GM12878 (cell line): Measurements from ENCODE around the gene ZBTB7B. TPM values are rescaled to one million over a fixed set of nuclear protein-coding genes. Genes with fewer than 3 reads are reported as not detected.

Experiments
- ASH2L ChIP-seq: fragments of 300-600, 200-600 bp; sonication (generic); IDR thresholded peaks from 2 replicates; pipeline ENCODE4 v1.6.1; 2017; ENCODE audit warnings: low read depth, mild to moderate bottlenecking, borderline replicate concordance
- BACH1 ChIP-seq: fragments of 450-650 bp; IDR thresholded peaks from 2 replicates; pipeline ENCODE4 v1.6.1; 2017; ENCODE audit warnings: mild to moderate bottlenecking, borderline replicate concordance
- CBFB ChIP-seq: IDR thresholded peaks from 2 replicates; pipeline ENCODE4 v1.6.1; 2016; ENCODE audit warnings: antibody characterized with exemption, low read depth
- CHD2 ChIP-seq: IDR thresholded peaks from 2 replicates; pipeline ENCODE4 v1.6.1; 2011; ENCODE audit warnings: low read depth, low read length, improper control_type of control experiment, borderline replicate concordance
- DPF2 ChIP-seq: fragments of 450-650 bp; IDR thresholded peaks from 2 replicates; pipeline ENCODE4 v1.6.1; 2017; ENCODE audit warnings: mild to moderate bottlenecking
- EED ChIP-seq: sonication (generic); IDR thresholded peaks from 2 replicates; pipeline ENCODE4 v1.6.1; 2016; ENCODE audit warnings: antibody characterized with exemption, low read depth
- FOS ChIP-seq: IDR thresholded peaks from 3 replicates; pipeline ENCODE4 v1.6.1; 2011; ENCODE audit warnings: borderline replicate concordance; ENCODE audit not compliant: insufficient read length; ENCODE audit errors: extremely low read depth
- HCFC1 ChIP-seq: fragments of 150-350 bp; IDR thresholded peaks from 2 replicates; pipeline ENCODE4 v1.6.1; 2014; ENCODE audit warnings: low read length
- IKZF2 ChIP-seq, 2 experiments: fragments of 450-650 bp; IDR thresholded peaks; 2 replicates each; pipeline ENCODE4 v1.6.1; 2017; ENCODE audit warnings: mild to moderate bottlenecking in 2 of 2, moderate library complexity in 2 of 2
- JUNB ChIP-seq: IDR thresholded peaks from 2 replicates; pipeline ENCODE4 v1.6.1; 2016; ENCODE audit warnings: antibody characterized with exemption, mild to moderate bottlenecking
- MYC ChIP-seq: IDR thresholded peaks from 2 replicates; pipeline ENCODE4 v1.6.1; 2011; ENCODE audit warnings: mild to moderate bottlenecking, low read length, moderate library complexity, inconsistent platforms; ENCODE audit not compliant: insufficient read depth, insufficient replicate concordance, insufficient read length, severe bottlenecking
- NBN ChIP-seq: fragments of 450-650 bp; IDR thresholded peaks from 2 replicates; pipeline ENCODE4 v1.6.1; 2016
- PAX8 ChIP-seq: fragments of 450-650 bp; IDR thresholded peaks from 2 replicates; pipeline ENCODE4 v1.6.1; 2017; ENCODE audit warnings: mild to moderate bottlenecking, moderate library complexity
- POLR2AphosphoS2 ChIP-seq: IDR thresholded peaks from 2 replicates; pipeline ENCODE4 v1.6.1; 2011; ENCODE audit warnings: low read depth, mild to moderate bottlenecking, low read length, improper control_type of control experiment, moderate library complexity
- POU2F2 ChIP-seq: IDR thresholded peaks from 3 replicates; pipeline ENCODE4 v1.6.1; 2011; ENCODE audit warnings: low read depth, mild to moderate bottlenecking, low read length, borderline replicate concordance
- RAD21 ChIP-seq: IDR thresholded peaks from 2 replicates; pipeline ENCODE4 v1.6.1; 2011; ENCODE audit warnings: mild to moderate bottlenecking, low read depth, low read length, moderate library complexity; ENCODE audit not compliant: insufficient read depth
- RELA ChIP-seq: fragments of 450-650 bp; IDR thresholded peaks from 2 replicates; pipeline ENCODE4 v1.8.0; 2014; ENCODE audit warnings: borderline replicate concordance; ENCODE audit not compliant: partially characterized antibody
- RUNX3 ChIP-seq: IDR thresholded peaks from 2 replicates; pipeline ENCODE4 v1.6.1; 2012; ENCODE audit warnings: low read length, inconsistent platforms
- SIN3A ChIP-seq: IDR thresholded peaks from 2 replicates; pipeline ENCODE4 v1.6.1; 2012; ENCODE audit warnings: low read depth, low read length, improper control_type of control experiment
- SIX5 ChIP-seq: IDR thresholded peaks from 2 replicates; pipeline ENCODE4 v1.6.1; 2011; ENCODE audit warnings: mild to moderate bottlenecking, low read depth, low read length, moderate library complexity; ENCODE audit not compliant: severe bottlenecking
- SMAD1 ChIP-seq: fragments of 450-650 bp; IDR thresholded peaks from 2 replicates; pipeline ENCODE4 v1.6.1; 2018; ENCODE audit warnings: mild to moderate bottlenecking, low read depth; ENCODE audit not compliant: partially characterized antibody
- SP1 ChIP-seq: IDR thresholded peaks from one replicate; pipeline ENCODE4 v1.6.1; 2011; ENCODE audit warnings: low read depth, low read length
- TCF7 ChIP-seq: IDR thresholded peaks from 2 replicates; pipeline ENCODE4 v1.6.1; 2014; ENCODE audit warnings: antibody characterized with exemption, borderline replicate concordance
- ZBED1 ChIP-seq: IDR thresholded peaks from 2 replicates; pipeline ENCODE4 v1.6.1; 2016; ENCODE audit warnings: borderline replicate concordance
- ZNF207 ChIP-seq: fragments of 450-650 bp; IDR thresholded peaks from 2 replicates; pipeline ENCODE4 v1.6.1; 2014; ENCODE audit warnings: antibody characterized with exemption, mild to moderate bottlenecking, borderline replicate concordance
- polyA plus RNA-seq, 11 experiments: library from polyadenylated mRNA; depleted of rRNA in 4 of 11; unstranded in 6 of 11; stranded (reverse) in 5 of 11; fragments of >200 nt; fragmentation: Nextera tagmentation in 4 of 11; fragmentation: Illumina TruSeq in 1 of 11; extraction: Ambion mirVana in 4 of 11; extraction: Trizol in 1 of 11; gene quantifications; 1 replicate in 1 of 11; 2 replicates in 10 of 11; pipeline versions ENCODE4 v1.2.1 to v1.2.3, GENCODE V29; 2011 to 2016; ENCODE audit warnings: inconsistent platforms in 2 of 11, missing spikeins in 2 of 11, low read depth in 1 of 11
- total RNA-seq, 4 experiments: library from RNA; depleted of rRNA in 3 of 4; stranded (reverse); fragments of >200 nt in 3 of 4; fragmentation: Illumina TruSeq in 1 of 4; extraction: Trizol in 1 of 4; gene quantifications; 2 replicates each; pipeline versions ENCODE4 v1.2.1 to v1.2.3, GENCODE V29; 2013 to 2021
- TF ChIP-seq, protein P1 (sequence below): fragments of 150-350 bp; IDR thresholded peaks from 2 replicates; pipeline ENCODE4 v1.6.1; 2016; ENCODE audit warnings: low read depth, low read length
- TF ChIP-seq, protein P2 (sequence below): IDR thresholded peaks from 2 replicates; pipeline ENCODE4 v1.6.1; 2011; ENCODE audit warnings: mild to moderate bottlenecking, low read depth, low read length, moderate library complexity; ENCODE audit not compliant: insufficient replicate concordance
- TF ChIP-seq, protein P3 (sequence below): IDR thresholded peaks from 2 replicates; pipeline ENCODE4 v1.6.1; 2011; ENCODE audit warnings: borderline replicate concordance, low read depth, mild to moderate bottlenecking, moderate library complexity, low read length; ENCODE audit not compliant: insufficient read depth, poor library complexity, severe bottlenecking

The ZBTB7B gene
- total and polyA plus RNA-seq, 10 of the 15 experiments (the other 5 are each of a cell fraction or from before 2014, with no cell fraction given): 0.11 to 44.9 (median 11.3) TPM

DNA sequence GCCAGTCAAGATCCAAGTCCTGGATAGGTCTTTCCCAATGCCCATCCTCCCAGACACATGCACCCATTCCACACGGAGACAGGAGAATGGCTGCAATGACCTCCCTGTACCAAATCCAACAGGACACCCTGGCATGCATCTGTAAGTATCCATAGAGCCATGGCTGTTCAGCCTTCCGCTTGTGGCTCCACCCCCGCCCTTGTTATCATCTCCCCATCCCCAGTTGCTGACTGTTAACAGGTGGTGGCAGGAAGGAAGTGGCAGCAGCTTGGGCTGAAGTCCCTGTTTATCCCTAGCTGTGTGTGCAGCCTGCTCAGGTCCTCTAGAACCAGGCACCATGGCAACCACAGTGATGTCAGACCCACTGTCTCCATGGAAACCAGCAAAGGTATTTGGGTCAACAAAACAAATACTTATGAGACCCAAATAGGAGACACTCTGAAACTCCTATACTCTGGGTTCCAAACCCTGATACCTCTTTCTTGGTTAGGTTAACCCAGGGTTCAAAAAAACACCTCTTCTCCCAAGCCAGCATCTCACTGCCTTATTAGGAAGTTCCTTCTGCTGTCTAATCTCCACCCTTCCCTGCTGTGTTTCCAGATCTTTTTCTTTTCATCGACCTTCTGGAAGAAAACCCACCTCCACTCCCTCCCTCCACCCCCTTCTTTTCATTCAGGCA is 47.4 kb upstream of the ZBTB7B start (continued):
- TF ChIP-seq, protein P1, sequence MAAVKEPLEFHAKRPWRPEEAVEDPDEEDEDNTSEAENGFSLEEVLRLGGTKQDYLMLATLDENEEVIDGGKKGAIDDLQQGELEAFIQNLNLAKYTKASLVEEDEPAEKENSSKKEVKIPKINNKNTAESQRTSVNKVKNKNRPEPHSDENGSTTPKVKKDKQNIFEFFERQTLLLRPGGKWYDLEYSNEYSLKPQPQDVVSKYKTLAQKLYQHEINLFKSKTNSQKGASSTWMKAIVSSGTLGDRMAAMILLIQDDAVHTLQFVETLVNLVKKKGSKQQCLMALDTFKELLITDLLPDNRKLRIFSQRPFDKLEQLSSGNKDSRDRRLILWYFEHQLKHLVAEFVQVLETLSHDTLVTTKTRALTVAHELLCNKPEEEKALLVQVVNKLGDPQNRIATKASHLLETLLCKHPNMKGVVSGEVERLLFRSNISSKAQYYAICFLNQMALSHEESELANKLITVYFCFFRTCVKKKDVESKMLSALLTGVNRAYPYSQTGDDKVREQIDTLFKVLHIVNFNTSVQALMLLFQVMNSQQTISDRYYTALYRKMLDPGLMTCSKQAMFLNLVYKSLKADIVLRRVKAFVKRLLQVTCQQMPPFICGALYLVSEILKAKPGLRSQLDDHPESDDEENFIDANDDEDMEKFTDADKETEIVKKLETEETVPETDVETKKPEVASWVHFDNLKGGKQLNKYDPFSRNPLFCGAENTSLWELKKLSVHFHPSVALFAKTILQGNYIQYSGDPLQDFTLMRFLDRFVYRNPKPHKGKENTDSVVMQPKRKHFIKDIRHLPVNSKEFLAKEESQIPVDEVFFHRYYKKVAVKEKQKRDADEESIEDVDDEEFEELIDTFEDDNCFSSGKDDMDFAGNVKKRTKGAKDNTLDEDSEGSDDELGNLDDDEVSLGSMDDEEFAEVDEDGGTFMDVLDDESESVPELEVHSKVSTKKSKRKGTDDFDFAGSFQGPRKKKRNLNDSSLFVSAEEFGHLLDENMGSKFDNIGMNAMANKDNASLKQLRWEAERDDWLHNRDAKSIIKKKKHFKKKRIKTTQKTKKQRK: no peak
- TF ChIP-seq SIX5 (no peak), DPF2 (no peak), RAD21 (no peak), ZNF207 (no peak), POU2F2 (no peak), RELA (no peak), EED (no peak; the same call in 1 of the 2 replicates), NBN (no peak), SIN3A (peak; percentile 38; the same call in 1 of the 2 replicates), BACH1 (no peak), ZBED1 (no peak), ASH2L (no peak), CHD2 (no peak), PAX8 (no peak), HCFC1 (no peak), RUNX3 (no peak), POLR2AphosphoS2 (no peak), TCF7 (no peak), IKZF2 (IDR thresholded peaks at IDR 0.05) (peak in 1 of 2 experiments; percentile 46; a peak in 1 of 4 replicates), SMAD1 (no peak), FOS (no peak), CBFB (no peak), JUNB (no peak), SP1 (no peak), MYC (no peak)
- TF ChIP-seq, protein P2, sequence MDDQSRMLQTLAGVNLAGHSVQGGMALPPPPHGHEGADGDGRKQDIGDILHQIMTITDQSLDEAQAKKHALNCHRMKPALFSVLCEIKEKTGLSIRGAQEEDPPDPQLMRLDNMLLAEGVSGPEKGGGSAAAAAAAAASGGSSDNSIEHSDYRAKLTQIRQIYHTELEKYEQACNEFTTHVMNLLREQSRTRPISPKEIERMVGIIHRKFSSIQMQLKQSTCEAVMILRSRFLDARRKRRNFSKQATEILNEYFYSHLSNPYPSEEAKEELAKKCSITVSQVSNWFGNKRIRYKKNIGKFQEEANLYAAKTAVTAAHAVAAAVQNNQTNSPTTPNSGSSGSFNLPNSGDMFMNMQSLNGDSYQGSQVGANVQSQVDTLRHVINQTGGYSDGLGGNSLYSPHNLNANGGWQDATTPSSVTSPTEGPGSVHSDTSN: no peak
- TF ChIP-seq, protein P3, sequence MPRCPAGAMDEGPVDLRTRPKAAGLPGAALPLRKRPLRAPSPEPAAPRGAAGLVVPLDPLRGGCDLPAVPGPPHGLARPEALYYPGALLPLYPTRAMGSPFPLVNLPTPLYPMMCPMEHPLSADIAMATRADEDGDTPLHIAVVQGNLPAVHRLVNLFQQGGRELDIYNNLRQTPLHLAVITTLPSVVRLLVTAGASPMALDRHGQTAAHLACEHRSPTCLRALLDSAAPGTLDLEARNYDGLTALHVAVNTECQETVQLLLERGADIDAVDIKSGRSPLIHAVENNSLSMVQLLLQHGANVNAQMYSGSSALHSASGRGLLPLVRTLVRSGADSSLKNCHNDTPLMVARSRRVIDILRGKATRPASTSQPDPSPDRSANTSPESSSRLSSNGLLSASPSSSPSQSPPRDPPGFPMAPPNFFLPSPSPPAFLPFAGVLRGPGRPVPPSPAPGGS: no peak
